Neural progenitor cell (in vitro differentiated cells): ENCODE data around the gene RNF169.

Experiments used
- EZH2 ChIP-seq: fragments of 200-600 bp; sonication (generic); IDR thresholded peaks from 2 replicates; pipeline ENCODE4 v1.6.1; 2017; ENCODE audit warnings: antibody characterized with exemption, mild to moderate bottlenecking, moderate library complexity
- EZH2phosphoT487 ChIP-seq: fragments of 200-600 bp; sonication (generic); IDR thresholded peaks from 2 replicates; pipeline ENCODE4 v1.6.1; 2017; ENCODE audit warnings: antibody characterized with exemption

GRCh38 chr11:74725701-74726100 lies 22.9 kb upstream of the RNF169 start:
- no peak for TF ChIP-seq EZH2phosphoT487
- no peak for TF ChIP-seq EZH2
